Measurements from ENCODE around the gene CSNK2B.

The CSNK2B gene

GRCh38 chr6:31681135-31681671 is 15.3 kb downstream of the CSNK2B start:
- in situ Hi-C loops (cut with MboI; ENCODE audit: low pct_unique_long_range_greater_than_20kb, low sequenced_read_pairs), result no loop called here
- DNase-seq, result peak; percentile 53

DNA sequence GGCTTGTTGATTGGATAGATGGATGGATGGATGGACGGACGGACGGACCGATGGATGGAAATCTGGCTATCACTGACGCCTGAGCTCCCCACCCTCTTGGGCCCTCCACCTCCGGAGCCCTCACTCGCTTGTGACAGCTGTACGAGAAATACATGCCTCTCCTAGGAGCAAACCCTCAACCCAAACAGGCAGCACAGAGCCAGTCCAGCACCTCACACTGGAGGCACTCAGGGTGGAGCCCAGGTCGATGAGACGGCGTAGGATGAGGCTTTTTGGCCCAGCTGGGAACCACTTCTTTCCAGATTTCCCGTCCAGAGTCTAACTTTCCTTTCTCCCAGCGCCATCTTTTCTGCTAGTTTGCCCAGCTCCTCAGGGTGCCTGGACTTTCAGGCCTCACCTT is 17.7 kb downstream of the CSNK2B start:
- in situ Hi-C loops (cut with MboI; ENCODE audit: low pct_unique_long_range_greater_than_20kb, low sequenced_read_pairs), result no loop called here
- no peak for DNase-seq

GRCh38 chr6:31686483-31686882 is 20.6 kb downstream of the CSNK2B start:
- in situ Hi-C loops (cut with MboI; ENCODE audit: low pct_unique_long_range_greater_than_20kb, low sequenced_read_pairs), result no loop called here
- DNase-seq, result no peak

- in situ Hi-C loops (cut with MboI; ENCODE audit: low pct_unique_long_range_greater_than_20kb, low sequenced_read_pairs), result no loop called here
These were observed 21.4 kb downstream of the CSNK2B start for GRCh38 chr6:31687321-31687720.

GRCh38 chr6:31687860-31688693 is 22.2 kb downstream of the CSNK2B start:
- DNase-seq, result no peak
- in situ Hi-C loops (cut with MboI; ENCODE audit: low pct_unique_long_range_greater_than_20kb, low sequenced_read_pairs), result no loop called here

More at GRCh38 chr6:31687321-31687720, 21.4 kb downstream of the CSNK2B start:
- DNase-seq, result no peak

DNA sequence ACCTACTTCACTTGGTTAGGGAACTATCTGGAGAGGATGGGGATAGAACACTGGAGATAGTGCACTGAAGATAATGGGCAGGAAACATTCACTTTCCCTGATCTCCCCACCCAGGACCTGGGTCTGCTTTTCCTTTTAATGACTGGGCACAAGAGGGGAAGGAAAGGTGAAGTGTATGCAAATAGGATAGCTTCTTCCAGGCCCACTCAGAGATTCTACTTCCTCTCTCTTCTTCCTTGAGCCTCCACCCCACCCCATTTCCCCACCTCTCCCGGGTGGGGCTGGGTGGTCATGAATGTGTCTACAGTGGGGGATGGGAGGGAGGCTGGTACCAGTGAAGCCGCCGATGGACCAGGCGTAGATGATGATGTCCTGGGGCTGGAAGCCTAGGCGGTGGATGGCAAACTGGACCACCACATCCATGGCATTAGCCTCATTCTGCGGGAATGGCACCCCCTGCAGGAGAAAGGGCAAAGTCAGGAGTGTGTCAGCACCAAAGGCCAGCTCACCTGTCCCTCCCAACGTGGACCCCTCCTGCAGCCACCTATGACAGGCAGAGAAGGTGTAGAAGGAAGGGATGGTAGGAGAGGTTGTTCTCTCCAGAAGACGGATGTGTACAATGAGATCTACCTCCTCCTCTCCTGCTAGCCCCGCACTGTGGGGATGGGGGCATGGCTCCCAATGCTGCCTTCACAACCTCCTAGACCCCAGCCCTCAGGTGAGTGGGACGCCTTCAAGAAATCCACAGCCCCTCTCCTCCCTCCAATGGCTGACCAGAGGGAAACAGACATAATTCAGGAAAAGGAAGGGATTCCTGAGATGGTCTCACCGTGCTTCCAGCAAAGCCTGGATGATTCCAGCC is 23.6 kb downstream of the CSNK2B start:
- no peak for DNase-seq
- in situ Hi-C loops (cut with MboI; ENCODE audit: low pct_unique_long_range_greater_than_20kb, low sequenced_read_pairs), result no loop called here

GRCh38 chr6:31690231-31691077 is 24.6 kb downstream of the CSNK2B start:
- in situ Hi-C loops (cut with MboI; ENCODE audit: low pct_unique_long_range_greater_than_20kb, low sequenced_read_pairs), result no loop called here

DNA sequence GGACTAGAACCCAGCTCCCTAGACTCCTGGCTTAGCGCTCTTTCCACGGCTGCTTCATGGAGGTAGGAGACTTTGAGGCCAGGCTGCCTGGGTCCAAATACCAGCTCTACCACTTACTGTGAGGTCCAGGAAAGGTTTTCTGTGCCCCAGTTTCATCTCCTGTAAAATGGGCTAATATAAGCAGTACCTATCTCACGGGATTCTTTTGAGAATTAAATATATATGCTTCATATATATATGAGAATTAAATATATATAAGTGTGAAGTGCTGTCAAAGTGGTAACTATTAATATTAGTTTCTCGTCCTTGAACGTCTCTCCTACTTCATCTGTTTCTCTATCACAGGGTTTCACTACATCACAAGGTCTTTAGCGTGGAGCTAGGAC is 25.2 kb downstream of the CSNK2B start:
- in situ Hi-C loops (cut with MboI; ENCODE audit: low pct_unique_long_range_greater_than_20kb, low sequenced_read_pairs), result no loop called here
- DNase-seq, result no peak

More at GRCh38 chr6:31690231-31691077, 24.6 kb downstream of the CSNK2B start:
- DNase-seq, result no peak

DNA sequence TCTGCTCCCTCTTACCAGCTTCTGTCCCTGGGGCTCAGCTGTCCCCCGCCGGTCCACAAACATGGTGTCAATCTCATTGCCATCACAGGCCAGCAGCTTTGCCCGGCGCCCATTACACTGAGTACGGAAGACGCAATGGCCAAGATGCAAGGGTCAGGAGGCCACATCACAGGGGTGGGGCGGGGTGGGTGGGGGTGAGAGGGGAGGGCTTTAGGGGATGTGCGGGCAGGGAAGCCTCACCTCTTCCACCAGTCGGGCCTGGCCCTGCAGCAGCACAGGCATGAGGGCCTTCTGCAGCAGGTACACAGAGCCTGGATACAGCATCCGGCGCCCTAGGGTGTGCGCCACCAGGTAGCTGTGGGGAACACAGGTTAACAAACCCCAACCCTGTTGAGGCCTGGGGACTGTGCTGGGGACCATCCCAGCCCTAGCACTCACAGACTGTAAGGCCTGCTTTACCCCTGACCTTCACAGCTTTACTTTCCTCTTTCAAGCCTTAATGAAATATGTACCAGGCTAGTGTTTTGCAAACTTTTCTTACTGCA is 25.8 kb downstream of the CSNK2B start:
- in situ Hi-C loops (cut with MboI; ENCODE audit: low pct_unique_long_range_greater_than_20kb, low sequenced_read_pairs), result no loop called here

GRCh38 chr6:31692353-31692752 is 26.5 kb downstream of the CSNK2B start:
- in situ Hi-C loops (cut with MboI; ENCODE audit: low pct_unique_long_range_greater_than_20kb, low sequenced_read_pairs), result no loop called here
- no peak for DNase-seq

More for the DNA sequence above, 25.8 kb downstream of the CSNK2B start:
- DNase-seq, result no peak

- in situ Hi-C loops (cut with MboI; ENCODE audit: low pct_unique_long_range_greater_than_20kb, low sequenced_read_pairs), result no loop called here
- no peak for DNase-seq
These were observed 27.0 kb downstream of the CSNK2B start for GRCh38 chr6:31692886-31693285.

DNA sequence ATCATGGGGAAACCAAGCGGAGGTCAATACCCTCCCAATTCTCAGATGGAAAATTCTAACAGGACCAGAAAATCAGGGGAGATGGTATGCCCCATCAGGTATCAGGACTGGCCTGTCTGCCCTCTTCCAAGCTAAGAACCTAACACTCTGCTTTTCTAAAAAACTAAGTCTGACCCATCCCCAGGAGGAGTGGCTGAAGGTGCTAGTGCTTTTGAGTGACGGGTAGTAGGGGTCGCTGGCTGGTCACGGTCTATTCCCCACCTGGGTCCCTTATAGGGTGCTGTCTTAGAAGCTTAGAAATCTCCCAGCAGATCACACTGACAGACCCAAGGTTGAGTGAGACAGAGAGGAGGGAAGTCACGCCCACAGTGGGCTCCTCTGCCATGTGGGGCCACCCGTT is 27.7 kb downstream of the CSNK2B start:
- in situ Hi-C loops (cut with MboI; ENCODE audit: low pct_unique_long_range_greater_than_20kb, low sequenced_read_pairs), result no loop called here
- no peak for DNase-seq

GRCh38 chr6:31697555-31697954 is 31.7 kb downstream of the CSNK2B start:
- in situ Hi-C loops (cut with MboI; ENCODE audit: low pct_unique_long_range_greater_than_20kb, low sequenced_read_pairs), result no loop called here
- peak; percentile 18 for DNase-seq

DNA sequence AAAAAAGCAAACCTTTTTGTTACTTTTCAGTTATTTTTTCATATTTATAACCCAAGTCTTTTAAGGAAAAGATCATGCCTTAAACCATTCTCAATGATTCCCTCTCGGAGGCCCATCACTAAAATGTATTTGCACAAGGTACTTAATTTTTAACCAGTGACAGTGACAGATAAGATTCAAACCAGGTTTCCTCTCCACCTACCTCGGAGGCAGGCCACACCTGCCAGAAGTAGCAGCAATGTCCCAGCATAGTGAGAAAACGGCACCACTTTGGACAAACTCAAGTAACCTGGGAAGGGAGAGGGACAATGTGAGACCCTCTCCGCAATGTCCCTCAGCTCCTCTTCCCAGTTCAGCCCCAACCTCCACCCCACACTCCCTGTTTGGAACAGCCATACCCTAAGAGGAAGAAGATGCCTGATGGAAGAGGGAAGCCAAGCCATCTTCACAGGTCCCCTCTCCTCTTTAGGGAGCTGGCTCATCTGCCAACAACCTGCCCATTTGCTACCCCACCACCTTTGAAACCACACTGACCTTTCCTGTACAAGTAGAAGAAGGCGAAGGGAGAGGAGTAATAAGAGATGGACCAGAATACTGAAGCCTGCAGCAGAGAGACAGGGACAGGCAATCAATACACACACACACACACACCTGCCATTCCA is 35.0 kb downstream of the CSNK2B start:
- DNase-seq, result no peak
- in situ Hi-C loops (cut with MboI; ENCODE audit: low pct_unique_long_range_greater_than_20kb, low sequenced_read_pairs), result no loop called here

DNA sequence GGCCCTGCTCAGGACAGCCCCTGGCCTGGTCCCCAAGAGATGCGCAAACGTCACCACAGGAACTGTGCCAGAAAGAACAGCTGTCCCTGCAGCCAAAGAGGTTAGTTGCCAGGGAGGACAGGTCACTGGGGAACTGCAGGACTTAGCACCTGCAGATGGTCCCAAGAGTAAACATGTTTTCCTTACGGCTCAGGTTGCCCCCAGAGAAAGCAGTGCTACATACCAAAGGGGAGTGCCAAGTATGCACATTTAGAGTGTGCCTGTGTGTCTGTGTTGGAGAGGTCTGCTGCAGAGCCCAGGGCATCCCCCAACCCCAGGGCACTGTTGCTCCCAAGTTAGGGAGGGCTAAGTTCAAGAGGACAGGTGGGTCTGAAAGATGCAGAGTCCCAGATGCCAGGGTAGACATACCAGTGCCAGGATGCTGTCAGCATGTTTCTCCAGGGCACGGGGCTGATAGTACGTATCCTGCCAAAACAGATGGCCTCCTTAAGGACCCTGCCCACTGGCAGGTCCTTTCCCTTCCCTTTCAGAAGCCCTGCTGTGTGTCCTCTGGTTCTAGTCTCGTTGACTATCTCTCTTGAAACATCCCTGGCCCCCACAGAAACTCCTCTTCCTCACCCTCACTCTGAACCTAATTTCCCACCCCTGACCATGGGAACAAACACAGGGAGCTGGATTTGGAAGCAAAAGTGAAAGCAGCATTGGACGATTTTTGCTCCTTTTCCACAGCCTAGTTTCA is 36.0 kb downstream of the CSNK2B start:
- no peak for DNase-seq

DNA sequence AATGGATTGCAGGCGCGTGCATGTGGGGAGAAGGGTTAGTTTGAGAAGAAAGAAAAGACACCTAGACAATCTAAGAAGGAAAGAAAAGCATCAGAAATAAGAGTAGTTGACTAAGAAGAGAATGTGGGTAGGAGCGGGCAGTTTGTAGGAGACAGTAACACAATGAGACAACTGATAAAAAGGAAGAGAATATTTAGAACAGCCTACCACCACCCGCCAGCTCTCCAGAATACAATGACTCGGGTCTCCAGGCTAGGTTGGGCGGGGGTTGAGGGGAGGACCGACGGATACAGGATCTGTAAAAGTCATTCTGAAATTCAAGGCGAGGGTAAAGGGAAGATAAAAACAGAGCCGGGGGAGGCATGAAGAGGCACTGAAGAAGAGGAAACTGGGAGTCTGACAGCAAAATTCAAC is 36.5 kb downstream of the CSNK2B start:
- in situ Hi-C loops (cut with MboI; ENCODE audit: low pct_unique_long_range_greater_than_20kb, low sequenced_read_pairs), result no loop called here
- DNase-seq, result no peak

More for the DNA sequence above, 36.0 kb downstream of the CSNK2B start:
- in situ Hi-C loops (cut with MboI; ENCODE audit: low pct_unique_long_range_greater_than_20kb, low sequenced_read_pairs), result no loop called here

DNA sequence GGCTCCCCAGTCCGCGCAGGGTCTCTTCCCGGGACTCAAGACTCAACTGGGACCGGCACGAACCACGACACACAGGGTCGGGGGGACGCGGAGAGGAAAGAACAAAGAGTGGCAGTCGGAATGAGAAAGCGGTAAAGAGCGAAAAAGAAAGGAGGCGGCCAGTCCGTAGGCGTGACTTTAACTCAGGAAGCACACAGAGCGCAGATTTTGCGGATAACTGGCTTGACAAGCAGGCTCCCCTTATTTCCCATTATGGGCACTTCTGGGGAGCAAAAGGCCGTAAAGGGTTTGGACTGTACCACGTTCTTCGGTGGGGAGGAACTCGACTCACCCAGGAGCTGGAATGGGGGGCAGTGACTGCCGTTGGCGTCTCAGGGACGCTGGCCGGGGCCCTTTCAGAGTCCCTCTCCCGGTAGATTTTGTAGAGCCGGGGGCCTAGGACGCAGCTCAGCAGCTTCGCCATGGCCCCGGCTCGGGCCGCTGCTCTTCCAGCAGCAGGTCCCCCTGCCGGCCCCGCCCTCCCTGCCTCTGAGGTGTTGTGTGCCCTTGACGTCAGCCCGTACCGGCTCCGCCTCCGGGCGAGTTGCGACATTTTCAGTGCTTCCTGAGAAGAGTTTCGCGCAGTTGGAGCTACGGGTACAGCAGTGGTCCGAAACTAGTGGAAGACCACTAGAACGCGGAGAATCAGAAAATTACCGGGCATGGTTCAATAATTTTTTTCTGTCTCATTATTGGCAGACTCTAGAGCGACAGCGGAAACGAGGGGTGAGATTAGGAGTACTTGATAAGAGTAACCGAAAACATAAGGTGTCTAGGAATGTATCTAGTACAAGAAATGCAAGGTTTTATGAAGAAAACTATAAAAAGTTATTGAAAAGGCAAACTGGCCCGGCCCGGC is 37.2 kb downstream of the CSNK2B start, which contains the start of gene ABHD16A:
ABHD16A (minus strand) TSS at position 506 of the 898 bp plus-strand sequence; CDS start at position 463, 43 bp downstream.
- DNase-seq, result peak; percentile 98
- in situ Hi-C loops (cut with MboI; ENCODE audit: low pct_unique_long_range_greater_than_20kb, low sequenced_read_pairs), result no loop called here

All from KBM-7 (cell line).